Thymus (tissue), 11 donors: Measurements from ENCODE around the gene LAIR1. TPM values are rescaled to one million over a fixed set of nuclear protein-coding genes. Genes with fewer than 3 reads are reported as not detected.

Experiments used
- DNase-seq, 9 donors: peaks; one replicate each; pipeline ENCODE4 v3.0.0-alpha.2; 2013; ENCODE audit warnings: low spot score in 9 of 9, low read depth in 6 of 9, missing footprints in 1 of 9
- H3K27ac ChIP-seq, 2 donors: one replicate each; pipeline ENCODE4 v1.5.1; 2013; ENCODE audit warnings: control low read depth in 1 of 2, low read depth in 1 of 2, low read length in 1 of 2, mild to moderate bottlenecking in 1 of 2, moderate library complexity in 1 of 2
- H3K27me3 ChIP-seq, 2 donors: one replicate each; pipeline ENCODE4 v1.5.1; 2013; ENCODE audit warnings: low read length in 1 of 2; ENCODE audit not compliant: control insufficient read depth in 2 of 2, insufficient read depth in 1 of 2
- H3K36me3 ChIP-seq, 2 donors: one replicate each; pipeline ENCODE4 v1.5.1; 2013; ENCODE audit warnings: low read length in 1 of 2, mild to moderate bottlenecking in 1 of 2, moderate library complexity in 1 of 2; ENCODE audit not compliant: control insufficient read depth in 2 of 2, insufficient read depth in 2 of 2
- H3K4me1 ChIP-seq, 2 donors: one replicate each; pipeline ENCODE4 v1.5.1; 2013; ENCODE audit warnings: low read length in 2 of 2; ENCODE audit not compliant: control insufficient read depth in 2 of 2, insufficient read depth in 2 of 2
- H3K4me3 ChIP-seq, 2 donors: one replicate each; pipeline ENCODE4 v1.5.1; 2013; ENCODE audit warnings: low read length in 2 of 2, control low read depth in 1 of 2, mild to moderate bottlenecking in 1 of 2
- H3K9me3 ChIP-seq, 2 donors: one replicate each; pipeline ENCODE4 v1.5.1; 2013; ENCODE audit warnings: low read length in 1 of 2, mild to moderate bottlenecking in 1 of 2; ENCODE audit not compliant: control insufficient read depth in 2 of 2, insufficient read depth in 1 of 2
- WGBS: extraction: QIAGEN DNeasy Blood & Tissue Kit; methylation state at CpG from one replicate; pipeline ENCODE4 v1.1.7; 2013; 5-methylcytosine and 5-hydroxymethylcytosine counted together
- polyA plus RNA-seq: library from polyadenylated mRNA; stranded (reverse); fragments of 200-250 nt; gene quantifications from one replicate; pipeline ENCODE4 v1.2.3, GENCODE V29; 2013
- total RNA-seq: library from RNA; stranded (reverse); fragments of 120-200 nt; gene quantifications from one replicate; pipeline ENCODE4 v1.2.4, GENCODE V29; 2013
- donor health status: healthy.

The LAIR1 gene
- total and polyA plus RNA-seq, 2 donors, result 127 to 128 TPM

- no peak overlapping the region for H3K4me3 ChIP-seq
- no peak for DNase-seq
- H3K27ac ChIP-seq, result no peak overlapping the region
- no peaks in the 10 kb centered on the region for H3K36me3 ChIP-seq
- 88% methylated on average over 6 of the region's 6 CpGs for WGBS
- no peaks in the 10 kb centered on the region for H3K9me3 ChIP-seq
- H3K27me3 ChIP-seq, result no peaks in the 10 kb centered on the region
- no peaks in the 10 kb centered on the region for H3K4me1 ChIP-seq
Measured at GRCh38 chr19:54400913-54401312, 36.2 kb upstream of the LAIR1 start.

GRCh38 chr19:54399189-54399588 lies 34.5 kb upstream of the LAIR1 start:
- Histone ChIP-seq H3K4me1 (no peaks in the 10 kb centered on the region), H3K4me3 (no peak overlapping the region), H3K27me3 (no peaks in the 10 kb centered on the region), H3K36me3 (no peaks in the 10 kb centered on the region), H3K27ac (no peak overlapping the region), H3K9me3 (no peaks in the 10 kb centered on the region)
- 98% methylated on average over 2 of the region's 2 CpGs for WGBS
- DNase-seq, result no peak

GRCh38 chr19:54395685-54396084 lies 31.0 kb upstream of the LAIR1 start:
- no peak overlapping the region for H3K27ac ChIP-seq
- no peaks in the 10 kb centered on the region for H3K9me3 ChIP-seq
- H3K27me3 ChIP-seq, result no peaks in the 10 kb centered on the region
- H3K36me3 ChIP-seq, result no peaks in the 10 kb centered on the region
- DNase-seq, result no peak
- 85% methylated on average over 8 of the region's 8 CpGs for WGBS
- no peak overlapping the region for H3K4me3 ChIP-seq
- H3K4me1 ChIP-seq, result peaks cover 5 to 7% of the 10 kb centered on the region in 2 donors

GRCh38 chr19:54393381-54393780 lies 28.6 kb upstream of the LAIR1 start:
- H3K4me3 ChIP-seq, result no peak overlapping the region
- H3K27ac ChIP-seq, result no peak overlapping the region
- DNase-seq, result no peak
- H3K9me3 ChIP-seq, result peaks cover 0 to 3% of the 10 kb centered on the region in 2 donors
- whole genome bisulfite sequencing, result 98% methylated on average over 16 of the region's 16 CpGs
- no peaks in the 10 kb centered on the region for H3K36me3 ChIP-seq
- no peaks in the 10 kb centered on the region for H3K27me3 ChIP-seq
- peaks cover 18 to 29% of the 10 kb centered on the region in 2 donors for H3K4me1 ChIP-seq

GRCh38 chr19:54392105-54392504 lies 27.4 kb upstream of the LAIR1 start:
- Histone ChIP-seq H3K4me1 (peaks cover 25 to 41% of the 10 kb centered on the region in 2 donors), H3K27me3 (no peaks in the 10 kb centered on the region), H3K27ac (no peak overlapping the region), H3K4me3 (no peak overlapping the region), H3K9me3 (peaks cover 0 to 5% of the 10 kb centered on the region in 2 donors), H3K36me3 (no peaks in the 10 kb centered on the region)
- WGBS, result 97% methylated on average over 5 of the region's 5 CpGs
- DNase-seq, result no peak

- no peak for DNase-seq
- H3K27me3 ChIP-seq, result no peaks in the 10 kb centered on the region
- WGBS, result 87% methylated on average over 4 of the region's 4 CpGs
Measured at GRCh38 chr19:54391589-54392061, 26.9 kb upstream of the LAIR1 start.

GRCh38 chr19:54390942-54391577 lies 26.3 kb upstream of the LAIR1 start:
- Histone ChIP-seq H3K4me1 (peaks cover 25 to 47% of the 10 kb centered on the region in 2 donors), H3K27ac (no peak overlapping the region), H3K4me3 (no peak overlapping the region), H3K9me3 (peaks cover 0 to 5% of the 10 kb centered on the region in 2 donors), H3K36me3 (no peaks in the 10 kb centered on the region), H3K27me3 (no peaks in the 10 kb centered on the region)
- WGBS, result 53% methylated on average over 7 of the region's 7 CpGs
- peak in 7 of 9 donors; percentile 67 to 90 (median 86) for DNase-seq

More at GRCh38 chr19:54391589-54392061, 26.9 kb upstream of the LAIR1 start:
- peaks cover 25 to 46% of the 10 kb centered on the region in 2 donors for H3K4me1 ChIP-seq
- no peaks in the 10 kb centered on the region for H3K36me3 ChIP-seq
- no peak overlapping the region for H3K27ac ChIP-seq
- H3K4me3 ChIP-seq, result no peak overlapping the region
- H3K9me3 ChIP-seq, result peaks cover 0 to 5% of the 10 kb centered on the region in 2 donors

- WGBS, result 13% methylated on average over 4 of the region's 4 CpGs
- H3K36me3 ChIP-seq, result no peaks in the 10 kb centered on the region
- peak overlapping the region in 1 of 2 donors; percentile 79 for H3K4me3 ChIP-seq
- peaks cover 0 to 5% of the 10 kb centered on the region in 2 donors for H3K9me3 ChIP-seq
- DNase-seq, result peak in 1 of 9 donors; percentile 26
- H3K27ac ChIP-seq, result peak overlapping the region in 1 of 2 donors; percentile 96
- peaks cover 25 to 52% of the 10 kb centered on the region in 2 donors for H3K4me1 ChIP-seq
- H3K27me3 ChIP-seq, result no peaks in the 10 kb centered on the region
Measured at GRCh38 chr19:54389553-54389952, 24.8 kb upstream of the LAIR1 start.

GRCh38 chr19:54388802-54389139 lies 24.0 kb upstream of the LAIR1 start:
- H3K4me3 ChIP-seq, result peak overlapping the region; percentile 66 to 79
- no peaks in the 10 kb centered on the region for H3K27me3 ChIP-seq
- DNase-seq, result no peak
- 12% methylated on average over 9 of the region's 9 CpGs for WGBS
- peaks cover 0 to 5% of the 10 kb centered on the region in 2 donors for H3K9me3 ChIP-seq
- peaks cover 25 to 52% of the 10 kb centered on the region in 2 donors for H3K4me1 ChIP-seq
- no peaks in the 10 kb centered on the region for H3K36me3 ChIP-seq
- peak overlapping the region; percentile 94 to 96 for H3K27ac ChIP-seq
